Measurements from ENCODE around the gene FOXN4.

FOXN4 gene

DNA sequence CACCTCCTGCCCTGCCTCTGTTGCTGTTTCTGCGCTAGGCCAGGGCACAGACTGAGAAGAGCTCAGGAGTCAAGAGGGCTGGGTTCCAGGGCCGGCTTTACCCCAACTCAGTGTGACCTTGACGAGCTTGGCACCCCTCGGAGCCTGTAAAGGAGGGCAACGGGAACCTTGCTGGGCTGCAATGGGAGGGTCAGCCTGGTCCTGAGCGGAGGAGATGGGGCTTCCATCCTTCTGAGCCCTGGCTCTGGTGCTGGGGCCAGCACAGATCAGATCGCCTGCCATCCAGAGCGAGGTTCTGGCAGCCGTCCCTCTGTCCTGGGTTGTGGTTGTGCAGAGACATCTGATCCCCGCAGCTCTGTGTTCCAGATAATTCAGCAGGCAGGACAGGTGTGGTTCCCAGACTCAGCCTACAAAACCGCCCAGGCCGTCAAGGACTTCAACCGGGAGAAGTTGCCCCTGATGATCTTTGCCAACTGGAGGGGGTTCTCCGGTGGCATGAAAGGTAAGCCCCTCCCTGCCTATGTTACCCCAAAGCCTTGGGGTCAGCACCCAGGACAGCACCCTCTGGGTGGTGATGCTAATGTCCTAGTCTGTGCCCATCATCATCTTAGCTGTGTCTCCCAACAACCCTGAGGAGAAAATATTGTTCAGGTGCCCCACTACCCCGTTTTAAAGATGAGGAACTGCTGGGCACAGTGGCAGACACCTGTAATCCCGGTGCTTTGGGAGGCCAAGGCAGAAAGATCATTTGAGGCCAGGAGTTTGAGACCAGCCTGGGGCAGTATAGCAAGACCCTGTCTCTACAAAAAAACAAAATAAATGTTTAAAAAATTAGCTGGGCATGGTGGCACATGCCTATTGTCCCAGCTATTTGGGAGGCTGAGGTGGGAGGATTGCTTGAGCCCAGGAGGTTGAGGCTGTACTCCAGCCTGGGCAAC is 50.2 kb downstream of the FOXN4 start:
- DNase-seq (ENCODE audit: low read depth), result no peak

DNA sequence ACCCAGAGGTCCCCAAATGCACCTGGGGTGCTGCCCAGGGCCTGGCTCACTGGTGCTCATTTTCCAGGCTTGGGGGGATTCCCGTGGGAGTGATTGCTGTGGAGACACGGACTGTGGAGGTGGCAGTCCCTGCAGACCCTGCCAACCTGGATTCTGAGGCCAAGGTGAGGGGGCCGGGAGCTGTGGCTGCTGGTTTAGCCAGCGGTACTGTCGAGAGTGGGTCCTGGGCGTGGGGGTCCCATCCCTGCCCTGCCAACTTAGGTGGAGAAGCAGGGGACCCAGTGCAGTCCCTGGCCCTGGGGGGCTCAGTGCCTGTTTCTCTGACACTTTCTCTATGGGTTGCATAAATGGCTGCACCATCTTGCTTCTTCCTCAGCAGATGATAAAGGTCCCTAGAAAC is 50.9 kb downstream of the FOXN4 start:
- DNase-seq (ENCODE audit: low read depth), result no peak

DNA sequence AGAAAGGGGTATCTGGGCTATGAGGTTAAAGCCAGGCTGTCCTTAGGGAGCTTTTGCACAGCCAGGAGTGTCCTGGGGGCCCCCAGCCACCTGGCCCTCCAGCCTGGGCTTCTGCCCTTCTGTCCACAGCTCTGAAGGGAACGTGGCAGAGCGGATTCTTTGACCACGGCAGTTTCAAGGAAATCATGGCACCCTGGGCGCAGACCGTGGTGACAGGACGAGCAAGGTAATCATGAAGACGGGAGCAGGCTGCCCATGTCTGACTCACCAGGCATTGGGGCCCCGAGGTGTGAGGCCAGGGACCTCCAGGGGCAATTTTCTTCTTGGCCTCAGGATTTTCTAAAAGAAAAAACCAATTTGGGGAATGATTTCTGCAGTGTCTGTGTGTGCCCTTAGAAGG is 53.1 kb downstream of the FOXN4 start:
- no peak for DNase-seq (ENCODE audit: low read depth)

DNA sequence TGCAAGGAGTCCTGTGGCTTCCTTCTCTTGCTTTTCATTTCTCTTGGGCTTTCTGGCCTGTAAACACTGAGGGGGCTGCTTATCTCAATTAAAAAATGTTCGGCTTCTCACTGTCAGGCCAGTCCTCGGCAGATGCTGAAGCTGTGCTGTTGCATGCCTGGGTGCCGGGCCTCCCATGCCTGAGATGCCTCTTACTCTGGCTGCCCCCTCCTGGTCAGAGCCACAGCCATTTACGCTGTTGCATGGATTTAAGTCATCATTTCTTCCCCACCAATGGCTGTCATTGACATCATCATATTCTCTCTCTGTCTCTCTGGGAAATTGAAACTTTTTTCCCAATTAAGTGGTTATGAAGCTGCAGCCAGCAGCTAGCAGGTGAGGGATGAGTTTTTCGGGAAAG is 53.7 kb downstream of the FOXN4 start:
- no peak for DNase-seq (ENCODE audit: low read depth)

DNA sequence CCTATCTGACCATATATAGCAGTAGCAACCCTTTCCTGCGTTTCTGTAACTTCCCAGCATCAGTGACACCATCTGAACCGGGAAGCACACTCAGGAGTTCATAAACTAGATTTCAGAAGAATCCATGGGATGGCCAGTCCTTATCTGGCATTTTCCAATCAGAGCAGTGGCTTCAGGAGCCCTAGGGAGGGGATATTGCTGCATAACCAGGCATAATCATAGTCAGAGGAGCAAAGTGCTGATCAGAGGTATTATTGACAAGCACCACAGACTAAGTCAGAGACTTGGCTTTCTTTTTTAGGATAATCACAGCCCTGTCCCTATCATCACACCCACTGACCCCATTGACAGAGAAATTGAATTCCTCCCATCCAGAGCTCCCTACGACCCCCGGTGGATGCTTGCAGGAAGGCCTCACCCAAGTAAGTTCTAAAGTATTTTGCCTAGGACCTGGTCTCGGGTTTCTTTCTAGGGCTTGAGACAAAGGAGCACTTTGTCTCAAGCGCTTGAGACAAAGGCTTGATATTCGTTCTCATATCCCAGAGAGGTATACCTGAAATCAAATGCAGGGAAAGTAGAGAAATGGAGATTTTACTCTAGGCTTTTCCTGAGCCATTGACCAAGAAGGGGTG is 55.1 kb downstream of the FOXN4 start:
- no peak for DNase-seq (ENCODE audit: low read depth)

DNA sequence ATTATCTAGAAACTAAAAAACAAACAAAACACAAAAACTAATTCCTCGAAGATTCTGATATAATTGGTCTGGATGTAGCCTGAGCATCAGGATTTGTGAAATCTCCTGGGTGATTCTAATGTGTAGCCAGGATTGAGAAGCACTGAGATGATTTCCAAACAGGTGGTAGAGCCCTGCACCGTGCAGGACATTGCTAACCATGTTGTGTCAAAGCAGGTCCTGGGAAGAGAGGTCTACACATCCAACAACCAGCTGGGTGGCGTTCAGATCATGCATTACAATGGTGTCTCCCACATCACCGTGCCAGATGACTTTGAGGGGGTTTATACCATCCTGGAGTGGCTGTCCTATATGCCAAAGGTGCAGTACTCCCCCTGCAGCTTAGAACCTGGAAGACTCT is 56.3 kb downstream of the FOXN4 start:
- DNase-seq (ENCODE audit: low read depth), result no peak

DNA sequence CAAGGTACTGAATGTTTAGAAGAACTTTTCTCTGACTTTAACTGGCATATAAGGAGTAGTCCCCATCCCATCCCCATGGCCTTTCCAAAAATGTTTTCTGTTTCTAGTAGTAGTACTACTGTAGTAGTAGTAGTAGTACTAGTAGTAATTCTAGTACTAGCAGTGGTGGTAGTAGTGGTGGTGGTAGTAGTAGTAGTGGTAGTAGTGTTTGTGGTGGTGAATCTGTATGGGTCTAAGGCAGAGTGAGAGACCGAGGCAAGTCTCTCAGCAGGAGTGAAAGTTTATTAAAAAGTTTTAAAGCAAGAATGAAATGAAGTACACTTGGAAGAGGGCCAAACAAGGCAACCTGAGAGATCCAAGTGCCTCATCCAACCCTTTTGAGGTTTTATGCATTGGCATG is 58.6 kb downstream of the FOXN4 start:
- no peak for DNase-seq (ENCODE audit: low read depth)

DNA sequence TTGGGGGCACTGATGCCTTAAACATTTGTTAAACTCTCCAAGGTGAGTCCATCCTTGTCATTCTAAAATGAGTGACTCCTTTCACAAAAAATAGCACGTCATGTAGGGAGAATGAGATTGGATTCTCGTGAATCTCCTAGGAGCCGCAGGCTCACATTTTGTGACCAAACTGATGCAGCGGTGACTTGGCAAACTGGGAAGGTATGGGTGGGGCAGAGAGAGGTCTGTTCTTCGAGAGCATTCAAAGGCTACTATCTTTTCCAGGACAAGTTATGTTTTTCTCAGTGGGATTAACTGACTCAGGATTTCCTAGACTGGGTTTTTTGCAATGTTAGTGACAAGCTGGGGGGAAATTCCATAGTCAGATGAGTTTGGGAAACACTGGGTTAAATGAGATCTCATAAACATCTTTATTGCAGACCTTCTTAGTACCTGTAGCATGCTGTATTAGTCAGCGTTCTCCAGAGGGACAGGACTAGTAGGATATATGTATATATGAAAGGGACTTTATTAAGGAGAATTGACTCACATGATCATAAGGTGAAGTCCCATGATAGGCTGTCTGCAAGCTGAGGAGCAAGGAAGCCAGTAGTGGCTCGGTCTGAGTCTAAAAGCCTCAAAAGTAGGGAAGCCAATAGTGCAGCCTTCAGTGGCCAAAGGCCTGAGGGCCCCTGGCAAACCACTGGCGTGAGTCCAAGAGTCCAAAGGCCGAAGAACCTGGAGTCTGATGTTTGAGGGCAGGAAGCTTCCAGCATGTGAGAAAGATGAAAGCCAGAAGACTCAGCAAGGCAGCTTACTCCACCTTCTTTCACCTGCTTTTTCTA is 61.0 kb downstream of the FOXN4 start:
- no peak for DNase-seq (ENCODE audit: low read depth)

DNA sequence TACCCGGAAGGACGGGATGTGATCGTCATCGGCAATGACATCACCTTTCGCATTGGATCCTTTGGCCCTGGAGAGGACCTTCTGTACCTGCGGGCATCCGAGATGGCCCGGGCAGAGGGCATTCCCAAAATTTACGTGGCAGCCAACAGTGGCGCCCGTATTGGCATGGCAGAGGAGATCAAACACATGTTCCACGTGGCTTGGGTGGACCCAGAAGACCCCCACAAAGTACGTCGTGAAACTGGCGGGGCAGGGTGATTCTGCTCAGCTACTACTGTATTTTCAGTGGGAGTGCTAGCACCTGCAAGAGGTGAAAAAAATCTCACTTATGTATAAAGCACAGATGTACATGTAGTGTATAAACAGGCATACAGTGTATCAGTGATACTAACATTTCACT is 62.9 kb downstream of the FOXN4 start:
- no peak for DNase-seq (ENCODE audit: low read depth)

DNA sequence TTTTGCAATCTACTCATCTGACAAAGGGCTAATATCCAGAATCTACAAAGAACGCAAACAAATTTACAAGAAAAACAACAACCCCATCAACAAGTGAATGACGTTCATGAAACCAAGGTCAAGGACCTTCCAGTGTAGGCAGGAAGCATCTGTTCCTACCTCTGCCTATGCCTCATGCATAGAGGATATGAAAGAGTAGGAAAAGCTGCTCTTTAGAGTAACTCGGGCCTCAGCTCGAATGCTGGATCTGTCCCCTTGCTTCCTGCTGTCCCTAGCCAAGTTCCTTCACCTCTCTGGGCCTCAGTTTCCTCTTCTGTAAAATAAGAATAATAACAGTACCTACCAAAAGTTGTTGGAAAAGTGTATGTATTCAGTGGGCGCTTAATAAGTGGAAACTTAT is 65.0 kb downstream of the FOXN4 start:
- DNase-seq (ENCODE audit: low read depth), result no peak

DNA sequence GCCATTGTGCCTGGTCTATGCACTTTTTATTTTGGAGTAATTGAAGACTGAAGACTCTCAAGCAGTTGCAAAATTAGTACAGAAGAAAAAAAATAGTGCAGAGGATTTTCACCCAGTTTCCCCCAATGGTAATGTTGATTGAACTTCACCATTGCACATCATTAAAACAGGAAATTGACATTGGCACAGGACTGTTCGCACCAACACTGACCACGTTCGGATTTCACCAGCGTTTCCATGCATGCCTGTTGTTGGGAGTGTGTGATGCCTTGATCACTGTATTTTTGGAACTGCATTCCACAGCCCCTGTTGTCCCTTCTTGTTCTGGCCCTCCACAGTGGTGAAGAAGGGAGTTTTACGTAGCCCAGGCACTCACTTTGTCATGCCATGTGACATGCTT is 67.1 kb downstream of the FOXN4 start:
- DNase-seq (ENCODE audit: low read depth), result no peak

DNA sequence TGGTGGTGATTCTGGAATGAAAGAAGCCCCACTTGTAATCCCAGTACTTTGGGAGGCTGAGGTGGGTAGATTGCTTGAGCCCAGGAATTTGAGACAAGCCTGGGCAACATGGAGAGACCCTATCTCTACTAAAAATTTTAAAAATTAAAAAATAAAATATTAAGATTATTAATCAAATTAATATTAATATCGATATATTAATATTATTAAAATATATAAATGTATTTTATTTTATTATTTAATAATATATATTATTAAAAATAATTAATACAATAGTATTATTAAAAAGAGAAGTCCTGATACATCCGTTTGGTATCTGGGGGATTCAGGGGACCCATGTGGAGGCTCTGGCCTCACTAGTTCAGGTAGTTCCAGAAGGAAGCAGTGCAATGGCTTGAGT is 68.7 kb downstream of the FOXN4 start:
- no peak for DNase-seq (ENCODE audit: low read depth)

DNA sequence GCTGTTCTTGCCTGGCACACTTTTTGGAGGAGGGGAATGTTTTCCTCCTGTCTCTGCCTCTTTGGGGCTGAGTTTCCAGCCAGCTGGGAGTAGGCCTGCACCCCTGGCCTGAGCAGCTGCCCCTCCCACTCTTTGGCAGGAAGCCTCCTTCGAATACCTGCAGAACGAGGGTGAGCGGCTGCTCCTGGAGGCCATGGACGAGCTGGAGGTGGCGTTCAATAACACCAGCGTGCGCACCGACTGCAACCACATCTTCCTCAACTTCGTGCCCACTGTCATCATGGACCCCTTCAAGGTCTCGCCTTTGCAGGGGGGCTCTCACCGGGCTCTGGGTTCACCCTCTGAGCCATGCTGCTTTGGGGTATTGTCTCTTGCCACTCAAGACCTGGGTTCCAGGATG is 69.4 kb downstream of the FOXN4 start:
- DNase-seq (ENCODE audit: low read depth), result no peak

DNA sequence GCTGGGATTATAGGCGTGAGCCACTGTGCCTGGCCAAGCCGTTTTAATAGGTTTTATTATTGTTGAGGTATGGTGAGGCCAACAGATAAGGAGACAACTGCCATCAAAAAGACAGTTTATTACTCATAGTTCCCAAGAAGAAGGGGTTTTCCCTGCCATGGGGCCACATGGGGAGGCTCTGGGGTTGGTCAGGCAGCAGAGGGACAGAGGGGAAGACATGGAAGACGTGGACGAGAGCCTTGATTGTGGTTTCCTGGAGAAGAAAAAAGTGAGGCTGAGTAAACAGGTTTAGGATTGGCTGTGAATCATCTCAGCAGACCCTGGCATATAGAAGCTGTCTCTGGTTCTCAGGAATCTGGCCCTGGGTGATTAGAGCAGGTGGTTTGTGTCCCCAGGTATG is 69.9 kb downstream of the FOXN4 start:
- no peak for DNase-seq (ENCODE audit: low read depth)

DNA sequence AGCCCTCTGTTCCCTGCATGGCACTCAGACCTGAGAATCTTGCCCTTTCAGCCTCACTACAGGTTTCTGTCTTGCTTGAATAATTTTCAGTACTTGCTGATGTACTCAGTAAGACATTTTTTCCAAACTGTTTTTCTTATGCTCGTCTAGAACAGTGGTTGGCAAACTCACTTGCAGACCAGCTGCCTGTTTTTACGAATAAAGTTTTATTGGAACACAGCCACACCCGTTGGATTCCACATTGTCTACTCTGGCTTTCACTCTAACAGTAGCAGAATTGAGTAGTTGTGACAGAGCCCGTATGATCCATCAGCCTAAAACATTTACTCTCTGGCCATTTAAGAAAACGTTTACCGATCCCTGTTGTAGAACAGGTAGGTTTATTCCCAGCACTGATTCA is 72.8 kb downstream of the FOXN4 start:
- no peak for DNase-seq (ENCODE audit: low read depth)

DNA sequence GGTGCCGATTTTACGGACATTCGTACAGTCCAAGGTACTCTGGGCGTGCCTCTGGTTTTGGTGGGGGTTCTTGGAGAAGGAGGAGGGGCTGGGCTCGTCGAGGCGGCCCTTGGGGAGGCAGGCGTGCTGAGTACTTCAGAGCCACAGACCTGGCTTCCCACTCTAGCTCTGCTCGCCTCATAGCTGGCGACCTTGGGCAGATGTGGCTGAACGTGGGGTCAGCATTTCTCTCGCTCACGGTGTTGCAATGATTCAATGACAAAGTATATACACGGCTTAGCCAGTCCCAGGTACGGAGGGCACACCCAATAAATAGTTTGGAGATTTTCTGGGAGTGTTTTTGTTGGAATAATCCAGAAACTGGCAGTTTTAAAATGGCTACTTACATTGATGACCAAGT is 75.1 kb downstream of the FOXN4 start:
- DNase-seq (ENCODE audit: low read depth), result no peak

DNA sequence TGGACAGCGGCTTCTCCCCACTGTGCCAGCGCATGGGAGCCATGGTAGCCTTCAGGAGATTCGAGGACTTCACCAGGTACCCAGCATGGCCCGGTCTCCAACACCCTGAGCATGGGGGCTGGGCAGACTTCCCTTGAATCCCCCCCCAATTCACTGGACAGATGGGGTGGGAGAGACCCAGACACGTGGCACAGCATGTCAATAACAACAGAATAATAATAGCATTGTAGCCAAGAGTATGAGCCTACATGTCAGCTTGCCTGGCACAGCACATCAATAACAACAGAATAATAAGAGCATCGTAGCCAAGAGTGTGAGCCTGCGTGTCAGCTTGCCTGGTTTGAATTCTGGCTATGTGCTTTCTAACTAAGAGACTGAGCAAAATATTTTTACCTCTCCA is 76.4 kb downstream of the FOXN4 start:
- DNase-seq (ENCODE audit: low read depth), result no peak

DNA sequence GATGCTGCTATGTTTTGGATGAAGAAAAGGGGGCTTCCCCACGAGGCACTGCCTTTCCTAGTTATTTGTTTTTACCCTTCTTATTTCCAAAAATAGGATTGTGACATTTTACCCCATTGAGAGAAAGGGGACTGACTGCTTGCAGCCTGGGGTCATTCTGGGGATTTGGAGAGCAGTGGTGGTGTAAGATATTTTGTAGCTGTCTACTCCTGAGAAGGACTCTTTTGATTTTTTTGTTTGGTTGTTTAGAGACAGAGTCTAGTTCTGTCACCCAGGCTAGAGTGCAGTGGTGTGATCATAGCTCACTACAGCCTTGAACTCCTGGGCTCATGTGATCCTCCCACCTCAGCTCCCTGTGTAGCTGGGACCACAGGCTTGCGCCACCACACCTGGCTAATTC is 78.9 kb downstream of the FOXN4 start:
- no peak for DNase-seq (ENCODE audit: low read depth)

DNA sequence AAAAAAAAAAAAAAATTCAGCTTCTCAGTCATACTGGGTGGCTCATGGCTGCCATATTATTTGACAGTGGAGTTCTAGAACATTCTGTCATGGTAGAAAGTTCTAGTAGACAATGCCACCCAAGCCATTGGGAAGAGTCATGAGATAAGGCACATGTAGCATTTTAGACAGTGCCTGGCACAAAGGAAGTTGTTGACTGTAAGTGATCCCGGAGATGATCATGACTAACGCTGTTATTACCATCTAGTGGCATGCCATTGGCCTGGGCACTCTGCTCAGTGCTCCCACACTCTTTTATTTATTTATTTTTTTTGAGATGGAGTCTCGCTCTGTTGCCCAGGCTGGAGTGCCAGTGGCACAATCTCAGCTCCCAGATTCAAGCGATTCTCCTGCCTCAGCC is 80.4 kb downstream of the FOXN4 start:
- no peak for DNase-seq (ENCODE audit: low read depth)
